Endothelial cell of umbilical vein (primary cell): ENCODE data around the gene MED29. TPM values are rescaled to one million over a fixed set of nuclear protein-coding genes. Genes with fewer than 3 reads are reported as not detected.

Experiments
- BruUV-seq: library from RNA; stranded (reverse); fragments of 400-500 nt; replicated peaks from 2 replicates; lab custom pipeline; 2021; lab: Mats Ljungman, UMichigan
- CTCF ChIA-PET: fragments of 300-600, 350-600 bp; sonication (Branson Sonifier 250); formaldehyde crosslinking; loops from one replicate; lab custom pipeline; 2021; ENCODE audit warnings: antibody characterized with exemption, inconsistent platforms; lab: Charles Lee
- POLR2A ChIA-PET: fragments of 300-600, 350-600 bp; sonication (Branson Sonifier 250); formaldehyde crosslinking; loops from one replicate; lab custom pipeline; 2021; ENCODE audit warnings: antibody characterized with exemption, inconsistent platforms; lab: Charles Lee
- DNase-seq: peaks from one replicate; pipeline ENCODE4 v3.0.0-alpha.2; 2011; ENCODE audit warnings: low read depth, low spot score
- FAIRE-seq: peaks from 2 replicates; lab custom pipeline; 2011; peaks lifted over from hg19 to GRCh38; lab: Jason Lieb, UNC
- H2AFZ ChIP-seq: 2 replicates; pipeline ENCODE4 v1.6.0; 2012; ENCODE audit warnings: low read depth, low read length, control low read depth, inconsistent platforms
- H3K27ac ChIP-seq: 2 replicates; pipeline ENCODE4 v1.5.1; 2011; ENCODE audit warnings: low read depth, mild to moderate bottlenecking, control low read depth, low read length, moderate library complexity; ENCODE audit not compliant: insufficient read depth
- H3K27me3 ChIP-seq, 2 experiments: 2 replicates each; pipeline versions ENCODE4 v1.6.0 to v1.6.1; 2011; ENCODE audit warnings: low read length in 2 of 2, mixed read lengths in 1 of 2; ENCODE audit not compliant: control insufficient read depth in 2 of 2, insufficient read depth in 2 of 2
- H3K36me3 ChIP-seq, 2 experiments: 2 replicates in 1 of 2; 3 replicates in 1 of 2; pipeline ENCODE4 v1.5.1; 2011; ENCODE audit warnings: low read length in 2 of 2, mild to moderate bottlenecking in 1 of 2, moderate library complexity in 1 of 2; ENCODE audit not compliant: control insufficient read depth in 2 of 2, insufficient read depth in 2 of 2; ENCODE audit errors: extremely low read depth in 1 of 2
- H3K4me1 ChIP-seq: 3 replicates; pipeline ENCODE4 v1.5.1; 2011; ENCODE audit warnings: mild to moderate bottlenecking, low read length; ENCODE audit not compliant: control insufficient read depth, insufficient read depth; ENCODE audit errors: extremely low read depth
- H3K4me2 ChIP-seq: 2 replicates; pipeline ENCODE4 v1.6.1; 2011; ENCODE audit warnings: low read length, control low read depth, mixed read lengths; ENCODE audit not compliant: insufficient read depth
- H3K4me3 ChIP-seq, 3 experiments: fragments of 200-600 bp in 1 of 3; sonication (generic), shearing (Covaris generic) in 1 of 3; replicated peaks in 1 of 3; 2 replicates each; pipeline ENCODE4 v1.5.1; 2011 to 2016; ENCODE audit warnings: control low read depth in 3 of 3, low read length in 3 of 3, mild to moderate bottlenecking in 2 of 3, inconsistent platforms in 1 of 3, low read depth in 1 of 3, moderate library complexity in 1 of 3; ENCODE audit not compliant: insufficient read depth in 1 of 3
- H3K79me2 ChIP-seq: 2 replicates; pipeline ENCODE4 v1.6.0; 2012; ENCODE audit warnings: low read length, inconsistent platforms; ENCODE audit not compliant: control insufficient read depth, insufficient read depth
- H3K9ac ChIP-seq: replicated peaks from 2 replicates; pipeline ENCODE3; 2011; ENCODE audit warnings: low read length, control low read depth; ENCODE audit not compliant: insufficient read depth; ENCODE audit errors: extremely low read depth
- H3K9me1 ChIP-seq: replicated peaks from 3 replicates; pipeline ENCODE4 v1.6.0; 2011; ENCODE audit warnings: mild to moderate bottlenecking, low read length; ENCODE audit not compliant: control insufficient read depth, insufficient read depth; ENCODE audit errors: extremely low read depth
- H3K9me3 ChIP-seq: replicated peaks from 2 replicates; pipeline ENCODE4 v1.5.1; 2012; ENCODE audit warnings: low read length, inconsistent platforms; ENCODE audit not compliant: control insufficient read depth, insufficient read depth
- H4K20me1 ChIP-seq: replicated peaks from 2 replicates; pipeline ENCODE3; 2011; ENCODE audit warnings: mild to moderate bottlenecking, low read length; ENCODE audit not compliant: control insufficient read depth, insufficient read depth; ENCODE audit errors: extremely low read depth
- CTCF ChIP-seq, 2 donors: IDR thresholded peaks; 1 replicate in 1 of 2; 2 replicates in 1 of 2; pipeline ENCODE4 v1.5.1; 2011; ENCODE audit warnings: low read length in 2 of 2, mild to moderate bottlenecking in 2 of 2, moderate library complexity in 2 of 2, control low read depth in 1 of 2, inconsistent platforms in 1 of 2, low read depth in 1 of 2; ENCODE audit not compliant: insufficient read depth in 1 of 2; ENCODE audit errors: extremely low read depth in 1 of 2
- EZH2 ChIP-seq: IDR thresholded peaks from 2 replicates; pipeline ENCODE4 v1.6.1; 2012; ENCODE audit warnings: borderline replicate concordance, low read depth, mild to moderate bottlenecking, moderate library complexity, low read length, inconsistent platforms; ENCODE audit not compliant: severe bottlenecking
- FOS ChIP-seq: IDR thresholded peaks from 2 replicates; pipeline ENCODE4 v1.6.1; 2011; ENCODE audit warnings: mild to moderate bottlenecking, low read length, moderate library complexity, borderline replicate concordance; ENCODE audit not compliant: insufficient read depth
- GATA2 ChIP-seq: IDR thresholded peaks from 2 replicates; pipeline ENCODE4 v1.7.0; 2011; ENCODE audit warnings: low read depth, mild to moderate bottlenecking, moderate library complexity, mixed read lengths, low read length; ENCODE audit not compliant: insufficient read length, insufficient read depth
- JUN ChIP-seq: IDR thresholded peaks from 2 replicates; pipeline ENCODE4 v1.6.1; 2011; ENCODE audit warnings: borderline replicate concordance, low read depth; ENCODE audit not compliant: insufficient read length, insufficient read depth
- MAX ChIP-seq: IDR thresholded peaks from 2 replicates; pipeline ENCODE4 v1.6.1; 2011; ENCODE audit not compliant: insufficient read depth, insufficient read length
- MYC ChIP-seq: IDR thresholded peaks from one replicate; pipeline ENCODE4 v1.6.1; 2011; ENCODE audit warnings: mild to moderate bottlenecking, low read depth, low read length
- POLR2AphosphoS5 ChIP-seq: IDR thresholded peaks from 2 replicates; pipeline ENCODE4 v1.6.1; 2012; ENCODE audit warnings: low read depth, mild to moderate bottlenecking, control low read depth, low read length, moderate library complexity; ENCODE audit not compliant: insufficient read depth
- dilution Hi-C: fragments of 300-500 bp; cut with MboI; formaldehyde crosslinking; loops from one replicate; pipeline ENCODE4 v1.15.0; 2019; ENCODE audit warnings: low sequenced_read_pairs; ENCODE audit not compliant: extremely low pct_ligation_motif_present
- intact Hi-C: fragments of 100-400 bp; cut with micrococcal nuclease; formaldehyde crosslinking; loops from one replicate; pipeline ENCODE4 v1.10.0; 2022
- polyA plus RNA-seq, 4 experiments: library from polyadenylated mRNA; depleted of rRNA in 3 of 4; stranded (reverse) in 3 of 4; unstranded in 1 of 4; fragments of >200 nt; gene quantifications; 2 replicates each; pipeline versions ENCODE4 v1.2.1 to v1.2.3, GENCODE V29; 2011 to 2012; ENCODE audit warnings: missing spikeins in 1 of 4
- total RNA-seq: library from RNA; stranded (reverse); gene quantifications from 2 replicates; pipeline ENCODE4 v1.2.3, GENCODE V29; 2021

MED29 gene
- total and polyA plus RNA-seq, 2 donors (not counting 3 experiments of a cell fraction or from before 2014, with no cell fraction given), result 25.5 to 50.4 TPM

DNA sequence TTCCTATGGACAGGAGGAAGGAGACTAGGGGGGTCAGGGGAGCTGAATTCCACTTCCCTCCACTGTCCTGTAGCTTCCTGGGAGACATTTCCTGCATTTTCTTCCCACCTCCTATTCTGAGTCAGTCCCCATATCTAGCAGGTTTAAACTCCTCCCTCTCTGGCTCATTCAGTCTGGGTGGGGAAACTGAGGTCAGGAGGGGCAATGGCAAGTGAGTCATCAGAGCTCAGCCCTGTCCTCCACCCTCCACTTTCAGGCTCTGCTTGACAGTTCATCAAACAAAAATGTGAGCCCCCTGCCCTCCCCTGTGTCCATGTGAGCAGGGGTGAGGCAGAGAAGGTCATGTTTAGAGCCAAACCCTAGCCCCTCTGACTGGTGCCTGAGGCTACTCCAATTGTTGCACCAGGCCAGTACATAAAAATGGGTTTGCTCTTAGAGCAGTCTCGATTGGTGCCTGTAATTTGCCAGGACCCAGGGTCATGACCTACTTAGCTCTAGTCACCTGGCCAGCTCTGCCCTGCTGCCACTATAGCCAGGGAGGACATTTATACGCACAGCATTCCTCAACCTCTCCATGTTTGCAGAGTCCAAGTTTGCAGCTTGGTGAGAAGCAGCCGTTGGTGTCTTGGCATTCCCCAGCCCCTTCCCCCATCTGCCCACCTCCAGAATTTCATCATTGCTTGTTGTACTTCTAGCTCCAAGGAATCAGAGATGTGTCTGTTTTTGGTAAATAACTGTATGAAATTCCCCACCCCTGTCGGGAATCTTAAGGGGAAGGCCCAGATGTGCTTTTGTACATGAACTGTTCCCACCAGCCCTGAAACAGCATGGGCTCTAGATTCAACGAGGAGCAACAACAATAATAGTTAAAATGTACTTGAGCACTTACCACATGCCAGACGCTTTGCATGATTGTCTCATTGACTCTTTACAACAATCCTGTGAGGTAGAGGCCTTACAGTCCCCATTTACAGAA lies 28.2 kb upstream of the MED29 start:
- TF ChIP-seq GATA2 (no peak), CTCF (IDR thresholded peaks at IDR 0.05; ENCODE audit: extremely low read depth in 1 of 2, insufficient read depth in 1 of 2, low read depth in 1 of 2, low read length in 2 of 2) (no peak), MAX (no peak), POLR2AphosphoS5 (no peak), FOS (peak; percentile 58), EZH2 (no peak), MYC (no peak), JUN (peak; percentile 19)
- ChIA-PET POLR2A (interaction anchor here (0.9 kb wide), 1 partner anchor 43 kb away, joined by 5 read pairs; the partner anchor contains the start of gene ZFP36), CTCF (interaction anchor here (1.4 to 1.6 kb wide), 4 partner anchors 7 to 48 kb away, joined by 3 to 6 read pairs (median 4); partner anchors contain the start of genes MED29 and PAF1)
- H3K4me2 ChIP-seq, result no peak overlapping the region
- dilution Hi-C loops, result no loop called here
- H3K9me3 ChIP-seq, result no peaks in the 10 kb centered on the region
- no TSS peak for BruUV-seq
- no peak overlapping the region for H3K9ac ChIP-seq
- H4K20me1 ChIP-seq, result no peaks in the 10 kb centered on the region
- H3K79me2 ChIP-seq, result no peaks in the 10 kb centered on the region
- peaks cover 4 to 25% of the 10 kb centered on the region in 2 experiments for H3K36me3 ChIP-seq
- H3K27me3 ChIP-seq, result no peaks in the 10 kb centered on the region
- no peak overlapping the region for H2AFZ ChIP-seq
- intact Hi-C loops, result no loop called here
- H3K4me1 ChIP-seq, result peaks cover 12% of the 10 kb centered on the region
- FAIRE-seq, result peak; percentile 83
- no peak overlapping the region for H3K4me3 ChIP-seq
- peak; percentile 27 for DNase-seq
- no peak overlapping the region for H3K27ac ChIP-seq
- H3K9me1 ChIP-seq, result no peaks in the 10 kb centered on the region
